ENCODE measurements around the gene SF3A1. TPM values are rescaled to one million over a fixed set of nuclear protein-coding genes. Genes with fewer than 3 reads are reported as not detected.

SF3A1 gene
- total and polyA plus RNA-seq, 4 donors, result 19.6 to 41.6 (median 23.9) TPM

- Histone ChIP-seq H3K9me3 (ENCODE audit: control insufficient read depth in 4 of 4, low read length in 3 of 4) (no peaks in the 10 kb centered on the region), H3K9ac (ENCODE audit: low read depth in 1 of 2, low read length in 2 of 2) (no peak overlapping the region), H3K27ac (ENCODE audit: low read depth in 1 of 2, low read length in 2 of 2) (peak overlapping the region; percentile 3 to 85), H3K36me3 (ENCODE audit: control insufficient read depth in 4 of 4, insufficient read depth in 3 of 4, low read depth in 1 of 4, low read length in 3 of 4) (peaks cover 0 to 5% (median 1%) of the 10 kb centered on the region in 4 donors), H3K27me3 (ENCODE audit: control insufficient read depth in 4 of 4, insufficient read depth in 4 of 4, low read length in 3 of 4) (no peaks in the 10 kb centered on the region), H3K4me1 (ENCODE audit: control insufficient read depth in 4 of 4, insufficient read depth in 4 of 4, low read length in 3 of 4) (peaks cover 7 to 75% (median 63%) of the 10 kb centered on the region in 4 donors), H3K4me3 (ENCODE audit: low read depth in 1 of 3, low read length in 3 of 3) (peak overlapping the region in 1 of 3 donors; percentile 33)
- TF ChIP-seq JUND (IDR thresholded peaks at IDR 0.05) (no peak), TAF1 (conservative IDR thresholded peaks at IDR 0.05) (no peak), SP1 (IDR thresholded peaks at IDR 0.05) (no peak), FOXA1 (IDR thresholded peaks at IDR 0.05) (no peak), HNF4A (conservative IDR thresholded peaks at IDR 0.05) (no peak), RAD21 (IDR thresholded peaks at IDR 0.05) (no peak), FOXA2 (IDR thresholded peaks at IDR 0.05) (no peak), ZBTB33 (IDR thresholded peaks at IDR 0.05) (no peak)
- TF ChIP-seq, protein P1, sequence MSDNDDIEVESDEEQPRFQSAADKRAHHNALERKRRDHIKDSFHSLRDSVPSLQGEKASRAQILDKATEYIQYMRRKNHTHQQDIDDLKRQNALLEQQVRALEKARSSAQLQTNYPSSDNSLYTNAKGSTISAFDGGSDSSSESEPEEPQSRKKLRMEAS (IDR thresholded peaks at IDR 0.05), result no peak
- no peak for DNase-seq (ENCODE audit: low spot score)
- WGBS, result 54% methylated on average over 5 of the region's 5 CpGs
Observed at GRCh38 chr22:30399718-30400117, 43.0 kb upstream of the SF3A1 start.

- H3K36me3 ChIP-seq (ENCODE audit: control insufficient read depth in 4 of 4, insufficient read depth in 3 of 4, low read depth in 1 of 4, low read length in 3 of 4), result peaks cover 0 to 5% (median 1%) of the 10 kb centered on the region in 4 donors
- no peak for DNase-seq (ENCODE audit: low spot score)
- no peak for TF ChIP-seq FOXA2 (IDR thresholded peaks at IDR 0.05)
- TF ChIP-seq HNF4A (conservative IDR thresholded peaks at IDR 0.05), result peak in 1 of 2 donors; percentile 63
- TF ChIP-seq RXRA (IDR thresholded peaks at IDR 0.05), result peak in 1 of 2 donors; percentile 49
- H3K4me1 ChIP-seq (ENCODE audit: control insufficient read depth in 4 of 4, insufficient read depth in 4 of 4, low read length in 3 of 4), result peaks cover 7 to 70% (median 59%) of the 10 kb centered on the region in 4 donors
- H3K4me3 ChIP-seq (ENCODE audit: low read depth in 1 of 3, low read length in 3 of 3), result peak overlapping the region; percentile 33 to 87 (median 83)
- H3K27ac ChIP-seq (ENCODE audit: low read depth in 1 of 2, low read length in 2 of 2), result peak overlapping the region; percentile 78 to 85
- H3K27me3 ChIP-seq (ENCODE audit: control insufficient read depth in 4 of 4, insufficient read depth in 4 of 4, low read length in 3 of 4), result no peaks in the 10 kb centered on the region
- H3K9me3 ChIP-seq (ENCODE audit: control insufficient read depth in 4 of 4, low read length in 3 of 4), result no peaks in the 10 kb centered on the region
- 27% methylated on average over 25 of the region's 25 CpGs for WGBS
- H3K9ac ChIP-seq (ENCODE audit: low read depth in 1 of 2, low read length in 2 of 2), result peak overlapping the region; percentile 68 to 77
Observed at GRCh38 chr22:30398685-30399680, 42.3 kb upstream of the SF3A1 start.

GRCh38 chr22:30397656-30398635, 41.3 kb upstream of the SF3A1 start:
- peak overlapping the region; percentile 83 to 88 (median 87) for H3K4me3 ChIP-seq (ENCODE audit: low read depth in 1 of 3, low read length in 3 of 3)
- peak overlapping the region; percentile 68 to 77 for H3K9ac ChIP-seq (ENCODE audit: low read depth in 1 of 2, low read length in 2 of 2)
- H3K27ac ChIP-seq (ENCODE audit: low read depth in 1 of 2, low read length in 2 of 2), result peak overlapping the region; percentile 78 to 85
- no peaks in the 10 kb centered on the region for H3K27me3 ChIP-seq (ENCODE audit: control insufficient read depth in 4 of 4, insufficient read depth in 4 of 4, low read length in 3 of 4)
- H3K9me3 ChIP-seq (ENCODE audit: control insufficient read depth in 4 of 4, low read length in 3 of 4), result no peaks in the 10 kb centered on the region
- peaks cover 3 to 71% (median 60%) of the 10 kb centered on the region in 4 donors for H3K4me1 ChIP-seq (ENCODE audit: control insufficient read depth in 4 of 4, insufficient read depth in 4 of 4, low read length in 3 of 4)
- peak; percentile 67 for DNase-seq (ENCODE audit: low spot score)
- WGBS, result 13% methylated on average over 11 of the region's 11 CpGs
- H3K36me3 ChIP-seq (ENCODE audit: control insufficient read depth in 4 of 4, insufficient read depth in 3 of 4, low read depth in 1 of 4, low read length in 3 of 4), result peaks cover 0 to 5% (median 0%) of the 10 kb centered on the region in 4 donors
- TF ChIP-seq GABPA (IDR thresholded peaks at IDR 0.05 in 1 of 2, conservative IDR thresholded peaks at IDR 0.05 in 1 of 2) (no peak), EGR1 (IDR thresholded peaks at IDR 0.05; ENCODE audit: low read depth in 2 of 2) (peak in 1 of 2 donors; percentile 41), NR2F2 (IDR thresholded peaks at IDR 0.05) (peak; percentile 98), SP1 (IDR thresholded peaks at IDR 0.05) (peak; percentile 93), FOXA1 (IDR thresholded peaks at IDR 0.05) (peak; percentile 46), HNF4A (conservative IDR thresholded peaks at IDR 0.05) (peak; percentile 99)
- TF ChIP-seq, protein P2, sequence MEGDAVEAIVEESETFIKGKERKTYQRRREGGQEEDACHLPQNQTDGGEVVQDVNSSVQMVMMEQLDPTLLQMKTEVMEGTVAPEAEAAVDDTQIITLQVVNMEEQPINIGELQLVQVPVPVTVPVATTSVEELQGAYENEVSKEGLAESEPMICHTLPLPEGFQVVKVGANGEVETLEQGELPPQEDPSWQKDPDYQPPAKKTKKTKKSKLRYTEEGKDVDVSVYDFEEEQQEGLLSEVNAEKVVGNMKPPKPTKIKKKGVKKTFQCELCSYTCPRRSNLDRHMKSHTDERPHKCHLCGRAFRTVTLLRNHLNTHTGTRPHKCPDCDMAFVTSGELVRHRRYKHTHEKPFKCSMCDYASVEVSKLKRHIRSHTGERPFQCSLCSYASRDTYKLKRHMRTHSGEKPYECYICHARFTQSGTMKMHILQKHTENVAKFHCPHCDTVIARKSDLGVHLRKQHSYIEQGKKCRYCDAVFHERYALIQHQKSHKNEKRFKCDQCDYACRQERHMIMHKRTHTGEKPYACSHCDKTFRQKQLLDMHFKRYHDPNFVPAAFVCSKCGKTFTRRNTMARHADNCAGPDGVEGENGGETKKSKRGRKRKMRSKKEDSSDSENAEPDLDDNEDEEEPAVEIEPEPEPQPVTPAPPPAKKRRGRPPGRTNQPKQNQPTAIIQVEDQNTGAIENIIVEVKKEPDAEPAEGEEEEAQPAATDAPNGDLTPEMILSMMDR (IDR thresholded peaks at IDR 0.05; ENCODE audit: low read depth, low read length, missing input control), result no peak
- TF ChIP-seq, protein P3, sequence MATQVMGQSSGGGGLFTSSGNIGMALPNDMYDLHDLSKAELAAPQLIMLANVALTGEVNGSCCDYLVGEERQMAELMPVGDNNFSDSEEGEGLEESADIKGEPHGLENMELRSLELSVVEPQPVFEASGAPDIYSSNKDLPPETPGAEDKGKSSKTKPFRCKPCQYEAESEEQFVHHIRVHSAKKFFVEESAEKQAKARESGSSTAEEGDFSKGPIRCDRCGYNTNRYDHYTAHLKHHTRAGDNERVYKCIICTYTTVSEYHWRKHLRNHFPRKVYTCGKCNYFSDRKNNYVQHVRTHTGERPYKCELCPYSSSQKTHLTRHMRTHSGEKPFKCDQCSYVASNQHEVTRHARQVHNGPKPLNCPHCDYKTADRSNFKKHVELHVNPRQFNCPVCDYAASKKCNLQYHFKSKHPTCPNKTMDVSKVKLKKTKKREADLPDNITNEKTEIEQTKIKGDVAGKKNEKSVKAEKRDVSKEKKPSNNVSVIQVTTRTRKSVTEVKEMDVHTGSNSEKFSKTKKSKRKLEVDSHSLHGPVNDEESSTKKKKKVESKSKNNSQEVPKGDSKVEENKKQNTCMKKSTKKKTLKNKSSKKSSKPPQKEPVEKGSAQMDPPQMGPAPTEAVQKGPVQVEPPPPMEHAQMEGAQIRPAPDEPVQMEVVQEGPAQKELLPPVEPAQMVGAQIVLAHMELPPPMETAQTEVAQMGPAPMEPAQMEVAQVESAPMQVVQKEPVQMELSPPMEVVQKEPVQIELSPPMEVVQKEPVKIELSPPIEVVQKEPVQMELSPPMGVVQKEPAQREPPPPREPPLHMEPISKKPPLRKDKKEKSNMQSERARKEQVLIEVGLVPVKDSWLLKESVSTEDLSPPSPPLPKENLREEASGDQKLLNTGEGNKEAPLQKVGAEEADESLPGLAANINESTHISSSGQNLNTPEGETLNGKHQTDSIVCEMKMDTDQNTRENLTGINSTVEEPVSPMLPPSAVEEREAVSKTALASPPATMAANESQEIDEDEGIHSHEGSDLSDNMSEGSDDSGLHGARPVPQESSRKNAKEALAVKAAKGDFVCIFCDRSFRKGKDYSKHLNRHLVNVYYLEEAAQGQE (IDR thresholded peaks at IDR 0.05), result peak; percentile 78
- TF ChIP-seq, protein P1 (IDR thresholded peaks at IDR 0.05), result peak; percentile 67

Measured in liver (tissue), 9 donors.